Umbilical cord (tissue), 2 donors: Measurements from ENCODE around the gene CFAP45. TPM values are rescaled to one million over a fixed set of nuclear protein-coding genes. Genes with fewer than 3 reads are reported as not detected.

Experiments used
- DNase-seq: peaks from one replicate; pipeline ENCODE4 v3.0.0-alpha.2; 2015; ENCODE audit warnings: low spot score
- total RNA-seq: library from RNA; depleted of rRNA; stranded (reverse); fragments of >200 nt; gene quantifications from one replicate; pipeline ENCODE4 v1.2.3, GENCODE V29; 2014; ENCODE audit warnings: low replicate concordance; ENCODE audit not compliant: insufficient read depth

Gene CFAP45
- 13.2 TPM for total RNA-seq

- DNase-seq, result peak; percentile 75
Measured at GRCh38 chr1:159900086-159900680, at the start of gene CFAP45. TSS of gene CFAP45 (minus strand) at chr1:159900165. CDS start at chr1:159900098, 67 bp downstream.

- DNase-seq, result no peak
Measured at GRCh38 chr1:159949123-159949522, 49.2 kb upstream of the CFAP45 start.

- DNase-seq, result no peak
Measured at GRCh38 chr1:159947942-159948341, 48.0 kb upstream of the CFAP45 start.

- no peak for DNase-seq
Measured at GRCh38 chr1:159946242-159947187, 46.5 kb upstream of the CFAP45 start.

GRCh38 chr1:159945483-159946241 is 45.7 kb upstream of the CFAP45 start, which contains the start of gene IGSF9:
TSS of gene IGSF9 (minus strand) at chr1:159945613. CDS start at chr1:159943454, 2,159 bp downstream.
- DNase-seq, result peak; percentile 93

GRCh38 chr1:159944623-159945455 is 44.9 kb upstream of the CFAP45 start:
- DNase-seq, result no peak

GRCh38 chr1:159943908-159944622 is 44.1 kb upstream of the CFAP45 start:
- DNase-seq, result no peak

- DNase-seq, result no peak
Measured at GRCh38 chr1:159943278-159943640, 43.3 kb upstream of the CFAP45 start.

- no peak for DNase-seq
Measured at GRCh38 chr1:159942632-159943277, 42.8 kb upstream of the CFAP45 start.

- no peak for DNase-seq
Measured at GRCh38 chr1:159941591-159942560, 41.9 kb upstream of the CFAP45 start.

- DNase-seq, result no peak
Measured at GRCh38 chr1:159941141-159941540, 41.2 kb upstream of the CFAP45 start.

- DNase-seq, result no peak
Measured at GRCh38 chr1:159940006-159940620, 40.1 kb upstream of the CFAP45 start.

- DNase-seq, result no peak
Measured at GRCh38 chr1:159939678-159940002, 39.7 kb upstream of the CFAP45 start.

- DNase-seq, result no peak
Measured at GRCh38 chr1:159938905-159939677, 39.1 kb upstream of the CFAP45 start.

GRCh38 chr1:159938211-159938852 is 38.4 kb upstream of the CFAP45 start:
- no peak for DNase-seq

- DNase-seq, result no peak
Measured at GRCh38 chr1:159937054-159937750, 37.2 kb upstream of the CFAP45 start.
